ENCODE data around the gene C6orf47. TPM values are rescaled to one million over a fixed set of nuclear protein-coding genes. Genes with fewer than 3 reads are reported as not detected.

C6orf47 gene
- total and polyA plus RNA-seq, 10 of the 15 experiments (the other 5 are each of a cell fraction or from before 2014, with no cell fraction given): 0.16 to 20.4 (median 17.3) TPM; not detected in 1

- TF ChIP-seq, protein P1, sequence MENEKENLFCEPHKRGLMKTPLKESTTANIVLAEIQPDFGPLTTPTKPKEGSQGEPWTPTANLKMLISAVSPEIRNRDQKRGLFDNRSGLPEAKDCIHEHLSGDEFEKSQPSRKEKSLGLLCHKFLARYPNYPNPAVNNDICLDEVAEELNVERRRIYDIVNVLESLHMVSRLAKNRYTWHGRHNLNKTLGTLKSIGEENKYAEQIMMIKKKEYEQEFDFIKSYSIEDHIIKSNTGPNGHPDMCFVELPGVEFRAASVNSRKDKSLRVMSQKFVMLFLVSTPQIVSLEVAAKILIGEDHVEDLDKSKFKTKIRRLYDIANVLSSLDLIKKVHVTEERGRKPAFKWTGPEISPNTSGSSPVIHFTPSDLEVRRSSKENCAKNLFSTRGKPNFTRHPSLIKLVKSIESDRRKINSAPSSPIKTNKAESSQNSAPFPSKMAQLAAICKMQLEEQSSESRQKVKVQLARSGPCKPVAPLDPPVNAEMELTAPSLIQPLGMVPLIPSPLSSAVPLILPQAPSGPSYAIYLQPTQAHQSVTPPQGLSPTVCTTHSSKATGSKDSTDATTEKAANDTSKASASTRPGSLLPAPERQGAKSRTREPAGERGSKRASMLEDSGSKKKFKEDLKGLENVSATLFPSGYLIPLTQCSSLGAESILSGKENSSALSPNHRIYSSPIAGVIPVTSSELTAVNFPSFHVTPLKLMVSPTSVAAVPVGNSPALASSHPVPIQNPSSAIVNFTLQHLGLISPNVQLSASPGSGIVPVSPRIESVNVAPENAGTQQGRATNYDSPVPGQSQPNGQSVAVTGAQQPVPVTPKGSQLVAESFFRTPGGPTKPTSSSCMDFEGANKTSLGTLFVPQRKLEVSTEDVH (IDR thresholded peaks at IDR 0.05; ENCODE audit: low read depth, partially characterized antibody): no peak
- TF ChIP-seq CBX5 (IDR thresholded peaks at IDR 0.05; ENCODE audit: low read depth) (no peak), ETV6 (conservative IDR thresholded peaks at IDR 0.05 in 1 of 2, IDR thresholded peaks at IDR 0.05 in 1 of 2; ENCODE audit: borderline replicate concordance in 1 of 2, low read depth in 1 of 2) (no peak), TAF1 (IDR thresholded peaks at IDR 0.05; ENCODE audit: borderline replicate concordance, low read depth, low read length) (peak; percentile 52), ZSCAN29 (IDR thresholded peaks at IDR 0.05) (no peak), NFYB (IDR thresholded peaks at IDR 0.05; ENCODE audit: insufficient read depth, low read depth, low read length) (0 out of 2 replicates have a peak, but pooled peaks have one; percentile 8), SREBF1 (IDR thresholded peaks at IDR 0.05; ENCODE audit: low read length) (peak; percentile 91), KLF5 (IDR thresholded peaks at IDR 0.05; ENCODE audit: partially characterized antibody) (peak; percentile 98), HSF1 (IDR thresholded peaks at IDR 0.05; ENCODE audit: low read depth, low read length) (no peak), SRF (IDR thresholded peaks at IDR 0.05; ENCODE audit: low read depth in 2 of 2, low read length in 2 of 2) (peak; percentile 27 to 89; a peak in 3 of 4 replicates), HDAC6 (IDR thresholded peaks at IDR 0.05; ENCODE audit: unreplicated experiment) (no peak), GATAD2B (conservative IDR thresholded peaks at IDR 0.05; ENCODE audit: low read depth) (no peak), RCOR1 (conservative IDR thresholded peaks at IDR 0.05; ENCODE audit: low read depth, low read length) (no peak), RFX5 (IDR thresholded peaks at IDR 0.05; ENCODE audit: low read depth, low read length) (no peak), ATF7 (IDR thresholded peaks at IDR 0.05; ENCODE audit: low read depth) (peak; percentile 98), NR2F1 (conservative IDR thresholded peaks at IDR 0.05) (peak; percentile 58; the same call in 1 of the 2 replicates), MTA3 (IDR thresholded peaks at IDR 0.05; ENCODE audit: borderline replicate concordance, low read length) (no peak), POLR2A (IDR thresholded peaks at IDR 0.05; ENCODE audit: low read depth, low read length) (peak; percentile 88), SUPT20H (IDR thresholded peaks at IDR 0.05; ENCODE audit: borderline replicate concordance, control insufficient read depth, low read depth, low read length) (no peak), BACH1 (IDR thresholded peaks at IDR 0.05; ENCODE audit: borderline replicate concordance) (0 out of 2 replicates have a peak, but pooled peaks have one; percentile 8), YY1 (IDR thresholded peaks at IDR 0.05; ENCODE audit: low read depth, low read length) (peak; percentile 79), BRCA1 (IDR thresholded peaks at IDR 0.05; ENCODE audit: low read depth, low read length) (no peak)
- TF ChIP-seq, protein P2, sequence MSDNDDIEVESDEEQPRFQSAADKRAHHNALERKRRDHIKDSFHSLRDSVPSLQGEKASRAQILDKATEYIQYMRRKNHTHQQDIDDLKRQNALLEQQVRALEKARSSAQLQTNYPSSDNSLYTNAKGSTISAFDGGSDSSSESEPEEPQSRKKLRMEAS (IDR thresholded peaks at IDR 0.05; ENCODE audit: low read depth, low read length): no peak; the same call in none of the 2 replicates
- TF ChIP-seq, protein P3, sequence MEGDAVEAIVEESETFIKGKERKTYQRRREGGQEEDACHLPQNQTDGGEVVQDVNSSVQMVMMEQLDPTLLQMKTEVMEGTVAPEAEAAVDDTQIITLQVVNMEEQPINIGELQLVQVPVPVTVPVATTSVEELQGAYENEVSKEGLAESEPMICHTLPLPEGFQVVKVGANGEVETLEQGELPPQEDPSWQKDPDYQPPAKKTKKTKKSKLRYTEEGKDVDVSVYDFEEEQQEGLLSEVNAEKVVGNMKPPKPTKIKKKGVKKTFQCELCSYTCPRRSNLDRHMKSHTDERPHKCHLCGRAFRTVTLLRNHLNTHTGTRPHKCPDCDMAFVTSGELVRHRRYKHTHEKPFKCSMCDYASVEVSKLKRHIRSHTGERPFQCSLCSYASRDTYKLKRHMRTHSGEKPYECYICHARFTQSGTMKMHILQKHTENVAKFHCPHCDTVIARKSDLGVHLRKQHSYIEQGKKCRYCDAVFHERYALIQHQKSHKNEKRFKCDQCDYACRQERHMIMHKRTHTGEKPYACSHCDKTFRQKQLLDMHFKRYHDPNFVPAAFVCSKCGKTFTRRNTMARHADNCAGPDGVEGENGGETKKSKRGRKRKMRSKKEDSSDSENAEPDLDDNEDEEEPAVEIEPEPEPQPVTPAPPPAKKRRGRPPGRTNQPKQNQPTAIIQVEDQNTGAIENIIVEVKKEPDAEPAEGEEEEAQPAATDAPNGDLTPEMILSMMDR (IDR thresholded peaks at IDR 0.05 in 2 of 3, conservative IDR thresholded peaks at IDR 0.05 in 1 of 3; ENCODE audit: control insufficient read depth in 2 of 3, extremely low read depth in 1 of 3, insufficient read depth in 1 of 3, low read depth in 3 of 3, low read length in 3 of 3): 0 out of 6 replicates have a peak, but pooled peaks of 1 of the 3 experiments have one; percentile 11
Observed at GRCh38 chr6:31702819-31703716, 42.5 kb upstream of the C6orf47 start, which contains the start of gene ABHD16A (continued).
